ENCODE data around the gene ALG1. TPM values are rescaled to one million over a fixed set of nuclear protein-coding genes. Genes with fewer than 3 reads are reported as not detected.
"Not testable (repeated sequence)": the region's sequence is repeated elsewhere in the genome, so short reads cannot be mapped to it uniquely, and the experiment has no call there.

The ALG1 gene
- total RNA-seq, 4 donors from 2014 or later, result 15.9 to 25.5 (median 22.9) TPM

- Histone ChIP-seq H3K4me1 (no peaks in the 10 kb centered on the region), H3K4me3 (no peak overlapping the region), H3K27ac (no peak overlapping the region), H3K9me3 (no peaks in the 10 kb centered on the region), H3K27me3 (no peaks in the 10 kb centered on the region), H3K36me3 (peaks cover 0 to 37% (median 0%) of the 10 kb centered on the region in 3 donors)
- no peak for TF ChIP-seq CTCF (IDR thresholded peaks at IDR 0.05)
- no peak for TF ChIP-seq POLR2A (IDR thresholded peaks at IDR 0.05)
- TF ChIP-seq EP300 (IDR thresholded peaks at IDR 0.05), result no peak
- WGBS, 2 donors, result 64 to 69% methylated on average over 14 of the region's 14 CpGs
- DNase-seq (ENCODE audit: low spot score in 2 of 2), result no peak
Measured at GRCh38 chr16:5042574-5043171, 29.0 kb upstream of the ALG1 start.

- Histone ChIP-seq H3K4me3 (no peak overlapping the region), H3K27me3 (no peaks in the 10 kb centered on the region), H3K36me3 (peaks cover 0 to 37% (median 0%) of the 10 kb centered on the region in 3 donors), H3K27ac (no peak overlapping the region), H3K9me3 (no peaks in the 10 kb centered on the region), H3K4me1 (no peaks in the 10 kb centered on the region)
- 88 to 91% methylated on average over 5 to 8 of the region's 8 CpGs for WGBS, 2 donors
- TF ChIP-seq EP300 (IDR thresholded peaks at IDR 0.05) (no peak), CTCF (IDR thresholded peaks at IDR 0.05) (no peak)
- no peak for DNase-seq (ENCODE audit: low spot score in 2 of 2)
Measured at GRCh38 chr16:5044011-5044540, 27.6 kb upstream of the ALG1 start.

- H3K27me3 ChIP-seq; H3K27ac ChIP-seq; H3K4me1 ChIP-seq; H3K9me3 ChIP-seq; DNase-seq (ENCODE audit: low spot score in 2 of 2); H3K4me3 ChIP-seq: not testable (repeated sequence)
- peaks cover 0 to 37% (median 0%) of the 10 kb centered on the region in 3 donors for H3K36me3 ChIP-seq
- WGBS, 2 donors, result 88 to 94% methylated on average over 11 of the region's 11 CpGs
Measured at GRCh38 chr16:5044581-5044980, 27.1 kb upstream of the ALG1 start.

GRCh38 chr16:5045499-5046115 lies 26.0 kb upstream of the ALG1 start:
- no peaks in the 10 kb centered on the region for H3K9me3 ChIP-seq
- no peaks in the 10 kb centered on the region for H3K27me3 ChIP-seq
- no peak overlapping the region for H3K4me3 ChIP-seq
- no peak overlapping the region for H3K27ac ChIP-seq
- H3K4me1 ChIP-seq, result no peaks in the 10 kb centered on the region
- no peak for DNase-seq (ENCODE audit: low spot score in 2 of 2)
- TF ChIP-seq EP300 (IDR thresholded peaks at IDR 0.05), result no peak
- no peak for TF ChIP-seq POLR2A (IDR thresholded peaks at IDR 0.05)
- peaks cover 0 to 37% (median 0%) of the 10 kb centered on the region in 3 donors for H3K36me3 ChIP-seq
- WGBS, 2 donors, result 90 to 95% methylated on average over 10 of the region's 10 CpGs

GRCh38 chr16:5046914-5047313 lies 24.7 kb upstream of the ALG1 start:
- H3K27me3 ChIP-seq, result no peaks in the 10 kb centered on the region

More at GRCh38 chr16:5046914-5047313, 24.7 kb upstream of the ALG1 start:
- no peak overlapping the region for H3K4me3 ChIP-seq
- H3K4me1 ChIP-seq, result no peaks in the 10 kb centered on the region
- H3K9me3 ChIP-seq, result no peaks in the 10 kb centered on the region
- TF ChIP-seq EP300 (IDR thresholded peaks at IDR 0.05) (no peak), POLR2A (IDR thresholded peaks at IDR 0.05) (no peak), CTCF (IDR thresholded peaks at IDR 0.05) (no peak)
- 63 to 71% methylated on average over 2 of the region's 2 CpGs for WGBS, 2 donors
- peaks cover 0 to 37% (median 0%) of the 10 kb centered on the region in 3 donors for H3K36me3 ChIP-seq
- H3K27ac ChIP-seq, result no peak overlapping the region
- DNase-seq (ENCODE audit: low spot score in 2 of 2), result no peak
